ENCODE data around the gene MANSC1.

The MANSC1 gene

DNA sequence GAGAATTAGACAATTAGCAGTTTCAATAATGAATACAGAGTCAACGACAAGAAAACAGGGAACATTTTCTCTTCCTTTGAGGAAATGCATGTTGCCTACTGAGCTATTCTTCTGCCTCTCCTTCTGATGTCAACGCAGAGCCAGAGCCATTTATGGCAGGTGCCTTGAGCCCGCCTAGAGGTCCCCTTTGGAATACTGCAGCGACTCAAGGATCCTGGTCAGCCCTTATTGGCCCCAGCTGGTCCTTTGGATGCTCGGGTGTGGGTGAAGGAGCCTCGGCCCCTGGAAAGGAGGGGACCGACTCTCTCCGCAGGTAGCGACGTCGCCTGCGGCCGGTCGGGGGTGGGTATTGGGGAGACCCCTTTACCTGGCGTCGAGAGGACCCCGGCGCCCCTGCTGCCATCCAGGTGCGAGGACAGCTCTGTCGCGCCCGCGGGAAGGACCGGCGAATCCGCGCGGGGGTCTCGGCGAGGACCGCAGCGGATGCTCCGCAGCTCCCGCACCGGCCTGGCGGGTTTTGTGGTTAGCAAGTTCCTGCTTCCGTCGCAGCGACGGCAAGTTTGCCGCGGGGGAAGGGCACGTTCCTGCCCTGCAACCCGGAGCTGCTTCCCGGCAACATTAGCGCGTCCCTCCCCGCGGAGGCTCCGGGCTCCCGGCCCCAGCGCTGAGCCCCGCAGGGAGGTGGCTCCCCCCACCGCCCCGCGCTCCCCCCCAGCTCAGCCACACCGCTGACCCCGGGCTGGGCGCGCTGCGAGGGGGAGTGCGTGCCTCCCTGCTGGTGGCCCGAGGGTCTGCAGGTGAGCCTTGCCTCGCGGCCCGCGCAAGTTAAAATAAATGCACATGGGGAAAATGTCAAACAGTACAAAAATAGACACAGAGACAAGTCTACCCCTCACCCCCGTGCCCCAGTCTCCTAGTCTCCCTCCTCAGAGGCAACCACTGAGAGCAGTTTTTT is at the start of gene MANSC1:
TSS of gene MANSC1 (minus strand) at position 532 of the 955 bp plus-strand sequence. CDS start 6,928 bp downstream, outside the sequence.
- DNase-seq (ENCODE audit: low read depth), result peak; percentile 22

DNA sequence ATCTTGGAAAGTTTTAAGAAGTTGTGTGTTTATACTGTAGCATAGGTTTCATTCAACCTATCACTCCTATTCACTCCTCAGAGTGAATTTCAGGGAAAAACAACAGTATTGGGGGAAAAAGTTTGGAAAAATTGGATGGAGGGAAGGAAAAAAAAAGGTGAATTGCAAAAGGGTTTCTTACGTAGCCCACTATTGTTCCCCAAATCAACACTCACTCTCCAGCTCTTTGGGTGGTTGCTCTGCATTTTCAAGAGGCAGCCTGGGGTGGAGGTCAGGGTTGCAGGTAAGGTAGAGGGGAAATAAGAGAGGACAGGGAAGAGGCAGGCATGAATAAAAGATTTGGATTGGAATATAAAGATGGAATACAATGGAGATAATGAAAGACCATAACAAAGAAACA is 49.1 kb upstream of the MANSC1 start:
- DNase-seq (ENCODE audit: low read depth), result no peak

DNA sequence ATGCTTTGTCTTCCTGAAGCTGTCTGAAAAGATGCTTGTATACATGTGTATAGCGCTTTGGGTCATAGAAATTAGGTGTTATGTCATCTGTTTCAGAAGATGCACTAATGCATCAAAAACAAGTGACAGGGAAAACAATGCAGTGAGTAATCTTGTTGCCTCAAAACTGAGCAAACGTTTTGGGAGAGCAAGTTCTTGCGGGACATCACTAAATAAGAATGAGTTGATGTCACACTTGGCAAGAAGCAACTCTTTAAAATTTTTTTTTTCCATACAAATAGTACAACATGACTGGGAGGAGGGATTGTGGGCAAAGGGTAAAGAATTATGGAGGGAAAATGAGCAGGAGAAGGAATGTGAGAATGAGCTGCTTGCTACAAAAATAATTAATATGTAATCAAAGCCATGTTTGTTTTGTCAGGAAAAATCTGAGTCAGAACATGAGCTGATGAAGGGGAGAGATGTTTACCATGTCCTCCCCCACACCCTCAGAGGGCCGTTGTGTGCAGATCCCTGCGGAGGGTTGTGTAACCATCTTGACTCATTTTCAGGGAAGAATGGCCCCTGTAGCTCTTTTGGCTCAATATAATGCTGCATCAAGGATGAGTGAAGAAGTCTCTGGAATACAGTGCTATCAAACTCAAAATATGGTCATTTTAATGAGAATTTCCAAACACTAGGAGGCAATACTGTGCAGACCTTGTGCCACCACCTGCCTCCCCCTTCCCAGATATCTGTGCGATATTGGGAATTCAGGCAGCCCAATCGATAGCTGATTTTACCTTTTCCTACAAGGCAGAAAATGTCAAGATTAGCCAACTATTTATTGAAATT is 48.2 kb upstream of the MANSC1 start:
- no peak for DNase-seq (ENCODE audit: low read depth)

DNA sequence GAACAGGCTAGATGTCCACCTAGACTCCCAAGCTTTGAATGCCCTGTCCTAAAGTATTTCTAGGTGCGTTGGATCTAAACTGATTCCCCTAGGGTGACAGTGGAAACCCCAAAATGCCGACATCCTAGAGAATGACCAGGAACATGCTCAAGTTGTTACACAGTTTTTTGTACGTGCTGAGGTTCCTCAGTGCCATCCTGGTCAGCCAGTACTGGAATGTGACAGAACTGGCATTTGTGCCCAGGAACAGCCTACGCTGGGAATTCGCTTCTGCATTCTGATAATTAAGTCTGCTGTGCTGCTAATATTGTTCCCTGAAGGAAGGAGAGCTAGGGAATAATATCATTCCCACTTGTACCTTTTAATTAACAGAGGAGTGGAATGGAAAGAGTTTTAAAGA is 47.1 kb upstream of the MANSC1 start:
- no peak for DNase-seq (ENCODE audit: low read depth)

DNA sequence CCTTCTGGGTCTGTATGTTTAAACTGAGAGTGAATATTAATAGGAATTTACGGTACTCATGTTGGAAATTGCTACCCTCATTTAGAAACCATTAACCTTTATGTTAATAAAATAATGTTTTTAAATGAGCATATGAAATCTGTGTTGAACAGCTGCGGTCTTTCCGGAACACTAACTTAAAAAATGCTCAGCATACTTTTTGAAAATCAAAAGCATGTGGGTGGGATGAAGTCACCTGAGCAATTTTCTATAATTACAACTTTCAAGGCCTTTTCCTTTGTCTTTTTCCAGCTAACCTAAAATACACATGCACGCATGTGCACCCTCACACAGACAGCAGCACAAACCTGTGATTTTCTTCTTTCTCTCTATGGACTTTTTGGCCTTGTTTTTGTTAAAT is 46.7 kb upstream of the MANSC1 start:
- DNase-seq (ENCODE audit: low read depth), result no peak

DNA sequence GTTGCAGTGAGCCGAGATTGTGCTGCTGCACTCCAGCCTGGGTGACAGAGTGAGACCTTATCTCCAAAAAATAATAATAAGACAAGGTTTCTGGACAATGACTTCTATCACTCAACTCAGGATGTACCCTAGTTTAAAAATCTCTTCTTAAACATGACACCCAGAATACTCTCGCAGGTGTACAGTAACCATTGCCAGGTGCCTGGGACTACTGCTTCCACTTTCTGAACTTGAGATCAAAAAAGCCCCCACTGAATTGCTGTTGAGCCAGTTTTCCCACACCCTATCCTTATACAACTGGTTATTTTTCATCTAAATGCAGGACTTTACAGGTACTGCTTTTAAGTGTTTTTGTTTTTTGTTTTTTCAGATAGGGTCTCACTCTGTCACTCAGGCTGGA is 43.1 kb upstream of the MANSC1 start:
- no peak for DNase-seq (ENCODE audit: low read depth)

DNA sequence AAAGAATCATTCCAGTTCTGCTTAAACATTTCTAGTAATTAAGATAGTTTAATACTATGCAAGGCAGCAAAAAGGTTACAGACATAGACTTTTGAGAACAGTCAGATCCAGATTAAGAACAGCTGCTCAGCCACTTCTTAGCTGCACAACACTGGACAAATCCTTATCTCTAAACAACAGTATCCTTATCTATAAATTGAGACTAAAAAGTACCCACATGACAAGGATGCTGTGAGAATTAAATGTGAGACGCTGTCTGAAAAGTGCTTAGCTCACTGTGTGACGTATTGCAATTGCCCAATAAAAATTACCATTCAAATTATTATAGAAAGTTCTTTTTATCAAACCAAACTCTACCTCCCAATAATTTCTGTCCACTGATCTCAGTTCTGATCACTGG is 42.4 kb upstream of the MANSC1 start:
- no peak for DNase-seq (ENCODE audit: low read depth)

DNA sequence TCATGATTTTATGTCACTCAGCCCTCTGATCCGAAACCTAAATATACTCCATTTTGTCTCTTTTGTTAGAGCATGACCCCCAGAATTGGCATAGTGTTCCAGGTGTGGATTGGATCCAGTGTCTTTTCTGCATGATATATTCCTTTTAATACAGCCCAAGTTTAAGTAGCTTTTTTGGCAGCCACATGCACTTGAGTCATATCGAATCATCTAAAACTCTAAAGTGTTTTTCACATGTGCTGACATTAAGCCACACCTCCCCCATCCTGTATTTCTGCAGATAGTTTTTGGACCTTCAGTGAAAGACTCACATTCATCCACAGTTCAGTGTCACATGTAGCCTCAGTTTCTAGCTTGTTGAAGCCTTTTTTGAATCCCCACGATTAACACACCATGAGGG is 37.5 kb upstream of the MANSC1 start:
- no peak for DNase-seq (ENCODE audit: low read depth)

DNA sequence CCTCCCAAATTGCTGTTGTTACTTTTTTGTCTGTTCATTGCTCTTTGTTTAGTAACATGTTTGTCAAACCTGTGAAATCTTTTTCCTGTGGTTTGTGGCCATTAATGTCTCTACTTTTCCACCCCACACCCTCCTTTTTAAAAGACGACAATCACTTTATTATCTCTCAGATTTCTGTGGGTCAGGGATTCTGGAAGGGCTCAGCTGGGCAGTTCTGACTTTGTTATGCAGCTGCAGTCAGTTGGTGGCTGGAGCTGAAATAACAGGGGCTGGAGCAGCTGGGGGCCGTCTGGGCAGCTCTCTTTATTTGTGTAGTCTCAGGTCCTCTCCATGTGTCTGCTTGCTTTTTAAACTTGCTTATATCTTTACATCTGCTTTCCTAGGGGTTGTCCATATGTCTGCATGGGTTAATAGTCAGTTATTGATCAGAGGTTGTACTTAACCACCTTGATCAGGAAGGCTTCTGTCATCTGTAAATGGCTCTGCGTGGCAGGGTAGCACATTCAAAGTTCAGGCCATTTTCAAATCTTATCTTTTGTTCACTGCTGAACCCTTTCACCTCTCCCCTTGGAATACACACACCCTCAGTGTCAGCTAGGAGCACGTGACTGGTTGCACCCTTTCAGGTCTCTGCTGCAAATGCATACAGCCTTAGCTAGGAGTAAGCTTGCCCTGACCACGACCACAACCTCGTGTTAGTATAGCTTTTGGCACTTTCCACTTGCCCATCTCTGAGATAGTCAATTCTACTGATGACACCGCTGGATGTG is 34.7 kb upstream of the MANSC1 start:
- DNase-seq (ENCODE audit: low read depth), result peak; percentile 15

DNA sequence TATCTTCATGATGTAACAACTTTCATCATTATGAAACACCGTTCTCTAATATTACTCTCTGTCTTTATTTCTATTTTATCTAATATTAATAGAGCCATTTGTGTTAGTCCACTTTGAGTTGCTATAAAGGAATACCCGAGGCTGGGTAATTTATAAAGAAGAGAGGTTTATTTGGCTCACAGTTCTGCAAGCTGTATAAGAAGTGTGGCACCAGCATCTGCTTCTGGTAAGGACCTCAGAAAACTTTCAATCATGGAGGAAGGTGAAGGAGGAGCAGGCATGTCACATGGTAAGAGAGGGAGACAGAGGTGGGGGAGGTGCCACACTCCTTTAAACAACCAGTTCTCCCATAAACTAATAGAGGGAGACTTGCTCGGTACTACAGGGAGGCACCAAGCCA is 31.9 kb upstream of the MANSC1 start:
- no peak for DNase-seq (ENCODE audit: low read depth)

DNA sequence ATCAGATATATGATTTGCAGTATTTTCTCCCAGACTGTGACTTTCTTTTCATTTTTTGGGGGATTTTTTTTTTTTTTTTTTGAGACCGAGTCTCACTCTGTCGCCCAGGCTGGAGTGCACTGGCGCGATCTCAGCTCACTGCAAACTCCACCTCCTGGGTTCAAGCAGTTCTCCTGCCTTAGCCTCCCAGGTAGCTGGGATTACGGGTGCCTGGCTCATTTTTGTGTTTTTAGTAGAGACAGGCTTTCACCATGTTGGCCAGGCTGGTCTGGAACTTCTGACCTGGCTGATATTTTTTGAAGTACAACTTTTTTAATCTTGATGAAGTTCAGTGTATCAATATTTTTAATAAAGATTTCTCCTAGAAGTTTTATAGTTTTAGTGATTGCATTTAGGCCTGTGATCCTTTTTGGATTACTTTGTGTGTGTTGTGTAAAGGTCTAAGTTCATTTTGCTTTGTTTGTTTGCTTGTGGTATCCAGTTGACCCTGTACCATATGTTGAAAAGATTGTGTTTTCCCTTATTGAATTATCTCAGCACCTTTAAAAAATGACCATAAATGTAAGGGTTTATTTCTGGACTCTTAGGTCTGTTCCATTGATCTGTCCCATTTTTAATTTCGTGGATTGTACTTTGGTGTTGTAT is 31.0 kb upstream of the MANSC1 start:
- DNase-seq (ENCODE audit: low read depth), result no peak

DNA sequence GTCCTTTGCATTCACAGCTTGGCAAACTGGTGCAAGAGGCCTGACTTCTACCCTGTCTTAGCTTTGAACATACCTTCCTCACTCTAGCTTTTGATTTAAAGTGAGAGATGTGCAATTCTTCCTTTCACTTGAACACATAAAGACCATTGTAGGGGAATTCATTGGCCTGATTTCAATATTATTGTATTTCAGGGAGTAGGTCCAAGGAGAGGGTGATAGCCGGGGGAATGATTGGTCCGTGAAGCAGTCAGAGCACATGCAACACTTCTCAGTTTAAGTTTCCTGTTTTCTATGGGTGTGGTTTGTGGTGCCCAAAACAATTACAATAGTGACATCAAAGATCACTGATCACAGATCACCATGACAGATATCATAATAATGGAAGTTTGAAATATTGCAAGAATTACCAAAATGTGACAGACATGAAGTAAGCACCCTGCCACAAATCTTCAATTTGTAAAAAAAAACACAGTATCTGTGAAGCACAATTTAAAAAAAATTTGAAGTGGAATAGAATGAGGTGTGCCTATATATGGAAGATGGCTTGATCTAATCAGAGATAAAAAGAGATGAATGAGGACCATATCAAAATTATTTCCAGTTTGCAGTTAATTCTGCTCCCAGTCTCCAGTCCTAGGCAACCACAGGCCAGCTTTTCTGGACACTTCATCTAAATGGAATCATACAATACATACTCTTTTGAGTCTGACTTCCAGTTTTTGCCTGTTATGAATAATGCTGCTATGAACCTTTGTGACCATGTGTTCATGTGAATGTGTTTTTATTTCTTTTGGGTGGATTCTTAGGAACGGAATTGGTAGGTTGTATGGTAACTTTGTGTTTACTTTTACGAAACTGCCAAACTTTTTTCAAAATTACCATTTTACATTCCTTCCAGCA is 30.0 kb upstream of the MANSC1 start:
- no peak for DNase-seq (ENCODE audit: low read depth)

DNA sequence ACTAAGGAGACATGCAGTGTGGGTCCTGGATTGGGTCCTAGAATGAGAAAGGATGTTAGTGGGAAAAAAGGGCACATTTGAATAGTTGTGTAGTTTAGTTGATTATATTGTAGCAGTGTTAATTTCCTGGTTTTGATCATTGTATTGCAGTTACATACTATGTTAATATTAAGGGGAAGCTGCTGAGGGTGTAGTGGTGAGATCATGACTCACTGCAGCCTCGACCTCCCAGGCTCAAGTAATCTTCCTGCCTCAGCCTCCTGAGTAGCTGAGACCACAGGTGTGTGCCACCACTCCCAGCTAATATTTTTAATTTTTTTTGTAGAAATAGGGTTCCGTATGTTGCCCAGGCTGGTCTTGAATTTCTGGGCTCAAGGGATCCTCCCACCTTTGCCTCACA is 28.6 kb upstream of the MANSC1 start:
- DNase-seq (ENCODE audit: low read depth), result no peak

DNA sequence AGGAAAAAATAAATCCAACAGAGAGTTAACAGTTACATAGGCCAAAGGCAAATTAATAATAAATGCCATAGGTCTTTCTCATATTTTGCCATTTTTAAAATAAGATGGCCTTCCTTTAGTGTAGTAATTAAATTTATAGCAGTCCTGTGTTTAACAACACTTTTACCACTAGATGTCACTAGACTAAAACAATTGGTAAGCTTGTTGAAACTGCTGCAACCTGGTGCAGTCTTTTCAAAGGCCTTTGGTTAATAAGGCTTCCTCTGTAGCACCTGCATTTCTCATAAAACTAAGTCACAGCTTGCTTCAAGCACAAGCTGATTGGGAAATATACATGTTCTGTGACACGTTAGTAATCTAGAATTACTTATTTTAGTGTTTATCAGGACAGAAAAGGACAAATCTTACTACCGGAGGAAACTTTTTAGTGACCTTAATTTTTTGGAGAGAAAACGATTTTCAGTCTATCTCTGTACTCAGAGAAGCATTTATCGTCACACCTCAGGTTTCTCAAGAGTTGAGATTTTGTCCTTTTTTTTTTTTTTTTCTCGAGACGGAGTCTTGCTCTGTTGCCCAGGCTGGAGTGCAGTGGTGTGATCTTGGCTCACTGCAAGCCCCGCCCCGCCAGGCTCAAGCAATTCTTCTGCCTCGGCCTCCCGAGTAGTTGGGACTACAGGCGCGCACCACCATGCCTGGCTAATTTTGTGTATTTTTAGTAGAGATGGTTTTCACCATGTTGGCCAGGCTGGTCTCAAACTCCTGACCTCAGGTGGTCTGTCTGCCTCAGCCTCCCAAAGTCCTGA is 26.8 kb upstream of the MANSC1 start:
- DNase-seq (ENCODE audit: low read depth), result no peak

DNA sequence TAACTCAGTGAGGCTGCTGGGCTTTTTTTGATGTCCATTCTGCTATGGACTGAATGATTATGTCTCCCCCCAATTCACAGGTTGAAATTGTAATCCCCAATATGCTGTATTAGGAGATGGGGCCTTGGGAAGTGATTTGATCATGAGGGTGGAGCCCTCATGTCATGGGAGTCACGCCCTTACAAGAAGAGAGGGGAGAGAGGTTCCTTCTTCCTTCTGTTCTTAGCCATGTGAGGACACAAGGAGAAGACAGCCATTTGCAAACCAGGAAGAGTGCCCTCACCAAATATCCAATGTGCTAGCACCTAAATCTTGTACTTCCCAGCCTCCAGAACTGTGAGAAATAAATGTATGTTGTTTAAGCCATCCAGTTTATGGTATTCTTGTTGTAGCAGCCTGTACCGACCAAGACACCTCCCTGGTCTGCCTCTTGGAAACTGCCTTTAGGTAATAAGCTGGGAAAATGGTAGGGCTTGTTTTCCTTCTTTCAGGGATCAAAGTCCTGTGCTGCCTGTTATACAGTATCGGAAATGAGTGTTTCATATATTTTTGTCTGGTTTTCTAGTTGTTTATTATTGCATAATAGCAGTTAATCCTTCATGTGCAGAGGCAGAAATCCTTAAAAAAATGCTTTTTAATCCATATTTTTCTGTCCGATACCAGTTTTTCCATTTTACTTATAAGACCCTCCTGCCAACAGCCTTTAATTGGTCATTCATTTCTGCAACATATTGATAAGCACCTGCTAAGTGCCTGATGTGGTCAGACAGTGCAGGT is 23.1 kb upstream of the MANSC1 start:
- no peak for DNase-seq (ENCODE audit: low read depth)

DNA sequence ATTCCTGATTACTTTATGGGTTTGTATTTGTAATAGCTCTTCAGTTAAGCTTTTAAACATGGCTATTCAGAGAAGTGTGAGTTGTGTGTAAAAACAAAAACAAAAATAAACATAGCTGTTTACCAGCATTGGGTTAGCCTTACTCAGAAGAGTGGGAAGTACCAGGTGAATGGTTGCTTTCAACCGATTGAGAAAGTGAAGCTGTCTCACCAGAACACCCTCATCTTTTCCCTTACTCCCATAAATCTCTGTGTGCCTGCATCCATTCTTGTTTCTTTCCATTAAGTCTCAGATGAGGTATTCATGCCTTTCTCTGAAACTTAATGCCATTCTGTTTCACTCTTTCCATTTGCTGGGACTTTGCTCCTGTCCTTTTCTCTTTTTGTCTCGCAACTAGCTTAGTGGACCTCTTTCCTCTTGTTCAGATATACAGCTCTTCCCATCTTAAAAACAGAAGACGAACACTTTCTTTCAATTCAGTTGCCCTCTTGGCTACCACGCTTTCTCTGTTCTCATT is 17.5 kb upstream of the MANSC1 start:
- no peak for DNase-seq (ENCODE audit: low read depth)

DNA sequence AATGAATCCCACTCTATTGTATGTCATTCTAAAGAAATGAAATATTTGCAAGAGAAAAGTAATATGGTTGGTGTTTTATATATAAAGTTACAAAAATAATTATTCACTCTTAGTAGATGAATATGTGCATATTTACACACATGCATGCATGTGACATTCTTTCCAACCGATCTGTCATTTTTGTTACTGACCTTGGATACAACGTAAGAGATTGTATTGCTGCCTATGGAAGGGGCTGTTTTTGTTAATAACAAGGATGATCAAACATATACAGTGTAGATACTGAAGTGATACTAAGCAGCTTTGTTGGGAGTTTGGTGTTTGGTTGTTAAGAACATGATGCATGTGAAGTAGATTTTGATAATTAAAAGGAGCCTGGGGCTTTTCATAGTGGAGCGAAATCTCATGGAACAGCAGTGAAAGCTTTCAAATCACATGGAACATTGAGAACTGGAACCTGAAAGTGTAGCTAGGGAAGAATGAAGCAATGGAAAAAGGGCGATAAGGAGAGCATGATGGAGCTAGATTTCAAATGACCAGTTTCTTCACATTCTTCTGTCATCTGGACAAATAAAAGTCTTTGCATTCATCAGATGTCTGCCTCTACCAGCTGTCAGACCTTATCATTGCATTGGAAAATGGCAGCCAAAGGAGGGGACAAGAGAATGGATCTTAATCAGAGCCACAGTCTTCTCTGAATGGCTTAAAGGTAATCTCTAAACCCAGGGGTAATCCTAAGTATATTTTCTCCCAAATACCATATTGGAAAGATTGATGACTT is 16.8 kb upstream of the MANSC1 start:
- no peak for DNase-seq (ENCODE audit: low read depth)

DNA sequence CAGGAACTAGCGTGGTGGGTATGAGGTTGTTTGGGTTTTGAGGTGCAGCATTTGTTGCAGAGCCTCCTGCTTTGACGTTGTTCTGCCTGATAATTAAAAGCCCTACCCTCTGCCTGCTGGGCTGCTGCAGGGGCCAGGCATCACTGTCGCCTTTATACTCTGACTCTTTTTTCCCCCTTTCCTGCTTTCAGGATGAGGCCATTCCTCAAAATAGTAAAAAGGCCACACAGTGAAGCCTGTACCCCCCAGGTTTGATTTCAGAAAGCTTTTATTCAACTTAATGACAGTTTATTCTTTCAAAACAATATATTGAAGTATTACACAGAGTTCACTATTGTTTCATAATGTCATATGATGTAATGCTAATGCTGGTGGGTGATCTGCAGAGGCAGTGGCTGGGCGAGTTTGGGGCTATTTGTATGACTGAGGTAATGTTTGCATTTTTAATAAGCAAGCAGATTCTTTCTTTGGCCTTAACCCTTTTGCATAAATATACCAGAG is 15.9 kb upstream of the MANSC1 start:
- no peak for DNase-seq (ENCODE audit: low read depth)

All from stimulated activated CD8-positive, alpha-beta memory T cell treated with anti-CD3 and anti-CD28 coated beads, Interleukin-12 subunit alpha, Interleukin-12 subunit beta, amount 100 ng/mL, for 4 hours (primary cell).